Omental fat pad (tissue), 4 donors: ENCODE data around the gene LSM7. TPM values are rescaled to one million over a fixed set of nuclear protein-coding genes. Genes with fewer than 3 reads are reported as not detected.

ENCODE experiments used
- ATAC-seq: fragments of 150-250 bp; one replicate; pipeline ENCODE4 v1.9.1; 2016; ENCODE audit warnings: mild to moderate bottlenecking, moderate library complexity; ENCODE audit not compliant: low FRiP score
- DNase-seq: peaks from one replicate; pipeline ENCODE4 v3.0.0-alpha.2; 2019; ENCODE audit warnings: low spot score
- total RNA-seq, 4 donors: library from RNA; depleted of rRNA; stranded (reverse); fragments of >200 nt; gene quantifications; one replicate each; pipeline ENCODE4 v1.1.0, GENCODE V29; 2016
- TF ChIP-seq, protein P1 (sequence below), 3 donors: fragments of 450-650 bp; IDR thresholded peaks; one replicate each; pipeline ENCODE4 v1.5.1; 2016 to 2017; ENCODE audit warnings: antibody characterized with exemption in 3 of 3, mild to moderate bottlenecking in 3 of 3, moderate library complexity in 2 of 3

LSM7 gene
- 100 to 1,000 TPM; 101 to 142 (median 115) TPM for total RNA-seq

- DNase-seq (peak; percentile 76), ATAC-seq (peak; percentile 82)
- TF ChIP-seq, protein P1, sequence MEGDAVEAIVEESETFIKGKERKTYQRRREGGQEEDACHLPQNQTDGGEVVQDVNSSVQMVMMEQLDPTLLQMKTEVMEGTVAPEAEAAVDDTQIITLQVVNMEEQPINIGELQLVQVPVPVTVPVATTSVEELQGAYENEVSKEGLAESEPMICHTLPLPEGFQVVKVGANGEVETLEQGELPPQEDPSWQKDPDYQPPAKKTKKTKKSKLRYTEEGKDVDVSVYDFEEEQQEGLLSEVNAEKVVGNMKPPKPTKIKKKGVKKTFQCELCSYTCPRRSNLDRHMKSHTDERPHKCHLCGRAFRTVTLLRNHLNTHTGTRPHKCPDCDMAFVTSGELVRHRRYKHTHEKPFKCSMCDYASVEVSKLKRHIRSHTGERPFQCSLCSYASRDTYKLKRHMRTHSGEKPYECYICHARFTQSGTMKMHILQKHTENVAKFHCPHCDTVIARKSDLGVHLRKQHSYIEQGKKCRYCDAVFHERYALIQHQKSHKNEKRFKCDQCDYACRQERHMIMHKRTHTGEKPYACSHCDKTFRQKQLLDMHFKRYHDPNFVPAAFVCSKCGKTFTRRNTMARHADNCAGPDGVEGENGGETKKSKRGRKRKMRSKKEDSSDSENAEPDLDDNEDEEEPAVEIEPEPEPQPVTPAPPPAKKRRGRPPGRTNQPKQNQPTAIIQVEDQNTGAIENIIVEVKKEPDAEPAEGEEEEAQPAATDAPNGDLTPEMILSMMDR (IDR thresholded peaks at IDR 0.05) = no peak
These were observed at the start of gene LSM7, which contains the start of gene SPPL2B for GRCh38 chr19:2328401-2329148. Gene LSM7 (minus strand): TSS chr19:2328586. CDS start chr19:2328566, 20 bp downstream. Gene SPPL2B (plus strand): TSS chr19:2328684. CDS start chr19:2328710, 26 bp downstream.

DNA sequence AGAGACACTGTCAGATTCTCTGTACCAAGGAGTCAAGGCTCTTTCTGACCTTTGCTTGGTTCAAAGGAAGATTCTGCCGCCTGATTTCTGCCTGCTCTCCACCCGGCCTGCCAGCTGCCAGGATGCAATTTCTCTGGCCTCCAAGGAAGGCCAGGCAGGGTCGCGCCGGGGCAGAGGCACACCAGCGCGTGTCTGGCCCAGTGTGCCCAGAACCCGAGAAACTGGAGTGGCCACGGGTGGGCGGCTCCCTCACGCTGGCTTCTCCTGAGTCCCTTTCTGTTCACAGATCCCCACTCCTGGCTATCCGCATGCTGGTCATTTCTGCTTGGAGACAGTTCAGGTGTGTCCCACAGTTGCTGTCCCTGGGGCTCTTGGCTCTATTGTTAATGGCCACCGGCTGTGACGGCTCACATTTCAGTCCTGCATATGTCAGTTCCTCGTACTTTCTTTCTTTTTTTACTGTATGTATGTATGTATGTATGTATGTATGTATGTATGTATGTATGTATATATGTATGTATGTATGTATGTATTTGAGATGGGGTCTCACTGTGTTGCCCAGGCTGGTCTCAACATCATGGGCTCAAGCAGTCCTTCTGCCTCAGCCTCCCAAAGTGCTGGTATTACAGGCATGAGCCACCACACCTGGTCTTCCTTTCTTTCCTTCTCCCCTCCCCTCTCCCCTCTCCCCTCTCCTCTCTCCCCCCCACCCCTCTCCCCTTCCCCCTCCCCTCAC is 48.6 kb upstream of the LSM7 start:
- no peak for DNase-seq
- TF ChIP-seq, protein P1 (IDR thresholded peaks at IDR 0.05) = no peak
- ATAC-seq = no peak

DNA sequence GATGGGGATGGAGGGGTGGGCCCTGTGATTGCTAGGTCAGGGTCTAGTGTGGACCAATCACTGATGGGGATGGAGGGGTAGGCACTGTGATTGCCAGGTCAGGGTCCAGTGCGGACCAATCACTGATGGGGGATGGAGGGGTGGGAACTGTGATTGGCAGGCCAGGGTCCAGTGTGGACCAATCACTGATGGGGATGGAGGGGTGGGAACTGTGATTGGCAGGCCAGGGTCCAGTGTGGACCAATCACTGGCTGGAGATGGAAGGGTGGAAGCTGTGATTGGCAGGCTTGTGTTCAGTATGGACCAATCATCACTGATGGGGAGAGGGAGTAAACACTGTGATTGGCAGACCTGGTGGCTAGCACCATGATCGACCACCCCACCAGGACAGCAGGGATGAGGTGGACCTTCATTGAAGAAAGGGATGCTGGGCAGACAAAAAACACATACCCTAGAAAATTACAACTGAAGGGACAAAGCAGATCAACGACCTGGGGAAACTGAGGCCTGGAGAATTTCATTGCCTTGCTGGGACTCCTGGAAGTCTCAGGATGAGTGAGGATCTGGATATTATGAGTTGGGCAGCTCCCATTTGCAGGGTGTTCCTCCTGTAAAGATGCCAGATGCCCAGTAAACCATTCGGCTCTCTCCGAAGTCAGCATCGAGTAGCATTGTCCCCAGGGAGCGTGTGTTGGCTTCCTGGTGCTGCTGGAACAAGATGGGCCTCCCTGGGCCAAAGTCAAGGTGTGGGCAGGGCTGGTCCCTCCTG is 47.2 kb upstream of the LSM7 start:
- no peak for ATAC-seq
- TF ChIP-seq, protein P1 (IDR thresholded peaks at IDR 0.05) = no peak
- no peak for DNase-seq

DNA sequence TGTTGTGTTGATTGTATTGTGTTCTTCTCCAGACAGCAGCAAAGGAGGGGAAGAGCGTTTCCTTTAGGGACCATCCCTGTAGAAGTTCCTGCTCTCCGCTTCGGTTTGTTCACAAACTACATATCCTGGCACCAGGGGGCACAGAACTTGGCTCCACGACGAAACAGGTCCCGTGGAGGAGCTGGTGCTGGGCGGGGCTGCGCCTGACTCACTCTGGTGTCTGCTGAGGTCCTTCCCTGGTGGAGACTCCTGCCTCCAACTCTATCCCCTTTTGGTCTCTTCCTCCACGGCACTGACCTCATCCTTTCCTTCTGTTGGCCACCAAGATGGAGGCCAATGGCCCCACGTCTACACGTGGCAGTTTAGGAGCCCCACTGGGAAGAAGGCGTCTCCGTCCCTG is 46.4 kb upstream of the LSM7 start:
- TF ChIP-seq, protein P1 (IDR thresholded peaks at IDR 0.05) = no peak
- ATAC-seq (no peak), DNase-seq (no peak)

- TF ChIP-seq, protein P1 (IDR thresholded peaks at IDR 0.05) = no peak
- ATAC-seq = no peak
- no peak for DNase-seq
These were observed 43.8 kb upstream of the LSM7 start for GRCh38 chr19:2372076-2372612.

- ATAC-seq = no peak
- DNase-seq = no peak
- TF ChIP-seq, protein P1 (IDR thresholded peaks at IDR 0.05) = no peak
These were observed 43.3 kb upstream of the LSM7 start for GRCh38 chr19:2371656-2372055.
